ENCODE data around the gene STT3B. TPM values are rescaled to one million over a fixed set of nuclear protein-coding genes. Genes with fewer than 3 reads are reported as not detected.

STT3B gene
- total and polyA plus RNA-seq, 2 of the 13 experiments (the other 11 are each of a cell fraction or from before 2014, with no cell fraction given): 85.0 to 205 TPM

DNA sequence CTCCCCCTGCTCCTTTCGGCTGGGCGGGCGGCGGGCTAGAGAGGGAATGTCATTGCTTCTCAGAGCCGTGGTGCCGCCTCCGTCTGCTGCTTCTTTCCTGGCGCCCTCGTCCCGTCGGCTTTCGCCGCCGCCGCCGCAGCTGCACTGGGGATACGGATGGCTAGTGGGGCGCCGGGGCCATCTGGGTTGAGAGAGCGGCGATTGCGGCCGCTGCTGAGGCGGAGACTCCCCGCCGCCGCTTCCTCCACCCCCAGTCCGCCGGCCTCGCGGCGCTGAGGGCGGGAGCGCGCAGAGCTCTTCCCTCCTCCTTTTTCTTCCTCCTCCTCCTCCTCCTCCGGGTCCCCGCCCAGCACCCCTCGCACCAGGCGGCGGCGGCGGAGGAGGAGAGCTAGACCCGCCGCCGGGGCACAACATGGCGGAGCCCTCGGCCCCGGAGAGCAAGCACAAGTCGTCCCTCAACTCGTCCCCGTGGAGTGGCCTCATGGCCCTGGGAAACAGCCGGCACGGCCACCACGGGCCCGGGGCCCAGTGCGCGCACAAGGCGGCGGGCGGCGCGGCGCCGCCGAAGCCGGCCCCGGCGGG lies at the start of gene STT3B (continued):
- TF ChIP-seq NR1H2 (CRISPR knock-in tag; IDR thresholded peaks at IDR 0.05; ENCODE audit: borderline replicate concordance, low read depth) (0 out of 2 replicates have a peak, but pooled peaks have one; percentile 23), CEBPG (CRISPR knock-in tag; IDR thresholded peaks at IDR 0.05) (0 out of 2 replicates have a peak, but pooled peaks have one; percentile 6), ZNF557 (CRISPR knock-in tag; IDR thresholded peaks at IDR 0.05) (no peak), ZNF639 (CRISPR knock-in tag; conservative IDR thresholded peaks at IDR 0.05) (no peak), RAD21 (CRISPR knock-in tag; IDR thresholded peaks at IDR 0.05) (no peak; the same call in 1 of the 2 replicates), GABPA (IDR thresholded peaks at IDR 0.05; ENCODE audit: low read depth, low read length) (no peak), GABPA (CRISPR knock-in tag; IDR thresholded peaks at IDR 0.05; ENCODE audit: low read depth) (no peak), ZNF577 (CRISPR knock-in tag; IDR thresholded peaks at IDR 0.05; ENCODE audit: borderline replicate concordance, low read depth) (no peak), THYN1 (CRISPR knock-in tag; IDR thresholded peaks at IDR 0.05; ENCODE audit: borderline replicate concordance, low read depth) (no peak), NFIC (IDR thresholded peaks at IDR 0.05; ENCODE audit: low read length) (no peak), TRAFD1 (CRISPR knock-in tag; IDR thresholded peaks at IDR 0.05; ENCODE audit: borderline replicate concordance) (no peak)
- TF ChIP-seq, protein P1, sequence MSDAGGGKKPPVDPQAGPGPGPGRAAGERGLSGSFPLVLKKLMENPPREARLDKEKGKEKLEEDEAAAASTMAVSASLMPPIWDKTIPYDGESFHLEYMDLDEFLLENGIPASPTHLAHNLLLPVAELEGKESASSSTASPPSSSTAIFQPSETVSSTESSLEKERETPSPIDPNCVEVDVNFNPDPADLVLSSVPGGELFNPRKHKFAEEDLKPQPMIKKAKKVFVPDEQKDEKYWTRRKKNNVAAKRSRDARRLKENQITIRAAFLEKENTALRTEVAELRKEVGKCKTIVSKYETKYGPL (CRISPR knock-in tag; IDR thresholded peaks at IDR 0.05): no peak
- TF ChIP-seq, protein P2, sequence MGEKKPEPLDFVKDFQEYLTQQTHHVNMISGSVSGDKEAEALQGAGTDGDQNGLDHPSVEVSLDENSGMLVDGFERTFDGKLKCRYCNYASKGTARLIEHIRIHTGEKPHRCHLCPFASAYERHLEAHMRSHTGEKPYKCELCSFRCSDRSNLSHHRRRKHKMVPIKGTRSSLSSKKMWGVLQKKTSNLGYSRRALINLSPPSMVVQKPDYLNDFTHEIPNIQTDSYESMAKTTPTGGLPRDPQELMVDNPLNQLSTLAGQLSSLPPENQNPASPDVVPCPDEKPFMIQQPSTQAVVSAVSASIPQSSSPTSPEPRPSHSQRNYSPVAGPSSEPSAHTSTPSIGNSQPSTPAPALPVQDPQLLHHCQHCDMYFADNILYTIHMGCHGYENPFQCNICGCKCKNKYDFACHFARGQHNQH (CRISPR knock-in tag; IDR thresholded peaks at IDR 0.05): no peak
- TF ChIP-seq, protein P3, sequence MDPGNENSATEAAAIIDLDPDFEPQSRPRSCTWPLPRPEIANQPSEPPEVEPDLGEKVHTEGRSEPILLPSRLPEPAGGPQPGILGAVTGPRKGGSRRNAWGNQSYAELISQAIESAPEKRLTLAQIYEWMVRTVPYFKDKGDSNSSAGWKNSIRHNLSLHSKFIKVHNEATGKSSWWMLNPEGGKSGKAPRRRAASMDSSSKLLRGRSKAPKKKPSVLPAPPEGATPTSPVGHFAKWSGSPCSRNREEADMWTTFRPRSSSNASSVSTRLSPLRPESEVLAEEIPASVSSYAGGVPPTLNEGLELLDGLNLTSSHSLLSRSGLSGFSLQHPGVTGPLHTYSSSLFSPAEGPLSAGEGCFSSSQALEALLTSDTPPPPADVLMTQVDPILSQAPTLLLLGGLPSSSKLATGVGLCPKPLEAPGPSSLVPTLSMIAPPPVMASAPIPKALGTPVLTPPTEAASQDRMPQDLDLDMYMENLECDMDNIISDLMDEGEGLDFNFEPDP (CRISPR knock-in tag; conservative IDR thresholded peaks at IDR 0.05): no peak
- TF ChIP-seq, protein P4, sequence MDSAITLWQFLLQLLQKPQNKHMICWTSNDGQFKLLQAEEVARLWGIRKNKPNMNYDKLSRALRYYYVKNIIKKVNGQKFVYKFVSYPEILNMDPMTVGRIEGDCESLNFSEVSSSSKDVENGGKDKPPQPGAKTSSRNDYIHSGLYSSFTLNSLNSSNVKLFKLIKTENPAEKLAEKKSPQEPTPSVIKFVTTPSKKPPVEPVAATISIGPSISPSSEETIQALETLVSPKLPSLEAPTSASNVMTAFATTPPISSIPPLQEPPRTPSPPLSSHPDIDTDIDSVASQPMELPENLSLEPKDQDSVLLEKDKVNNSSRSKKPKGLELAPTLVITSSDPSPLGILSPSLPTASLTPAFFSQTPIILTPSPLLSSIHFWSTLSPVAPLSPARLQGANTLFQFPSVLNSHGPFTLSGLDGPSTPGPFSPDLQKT (CRISPR knock-in tag; IDR thresholded peaks at IDR 0.05; ENCODE audit: borderline replicate concordance): no peak
- TF ChIP-seq, protein P5, sequence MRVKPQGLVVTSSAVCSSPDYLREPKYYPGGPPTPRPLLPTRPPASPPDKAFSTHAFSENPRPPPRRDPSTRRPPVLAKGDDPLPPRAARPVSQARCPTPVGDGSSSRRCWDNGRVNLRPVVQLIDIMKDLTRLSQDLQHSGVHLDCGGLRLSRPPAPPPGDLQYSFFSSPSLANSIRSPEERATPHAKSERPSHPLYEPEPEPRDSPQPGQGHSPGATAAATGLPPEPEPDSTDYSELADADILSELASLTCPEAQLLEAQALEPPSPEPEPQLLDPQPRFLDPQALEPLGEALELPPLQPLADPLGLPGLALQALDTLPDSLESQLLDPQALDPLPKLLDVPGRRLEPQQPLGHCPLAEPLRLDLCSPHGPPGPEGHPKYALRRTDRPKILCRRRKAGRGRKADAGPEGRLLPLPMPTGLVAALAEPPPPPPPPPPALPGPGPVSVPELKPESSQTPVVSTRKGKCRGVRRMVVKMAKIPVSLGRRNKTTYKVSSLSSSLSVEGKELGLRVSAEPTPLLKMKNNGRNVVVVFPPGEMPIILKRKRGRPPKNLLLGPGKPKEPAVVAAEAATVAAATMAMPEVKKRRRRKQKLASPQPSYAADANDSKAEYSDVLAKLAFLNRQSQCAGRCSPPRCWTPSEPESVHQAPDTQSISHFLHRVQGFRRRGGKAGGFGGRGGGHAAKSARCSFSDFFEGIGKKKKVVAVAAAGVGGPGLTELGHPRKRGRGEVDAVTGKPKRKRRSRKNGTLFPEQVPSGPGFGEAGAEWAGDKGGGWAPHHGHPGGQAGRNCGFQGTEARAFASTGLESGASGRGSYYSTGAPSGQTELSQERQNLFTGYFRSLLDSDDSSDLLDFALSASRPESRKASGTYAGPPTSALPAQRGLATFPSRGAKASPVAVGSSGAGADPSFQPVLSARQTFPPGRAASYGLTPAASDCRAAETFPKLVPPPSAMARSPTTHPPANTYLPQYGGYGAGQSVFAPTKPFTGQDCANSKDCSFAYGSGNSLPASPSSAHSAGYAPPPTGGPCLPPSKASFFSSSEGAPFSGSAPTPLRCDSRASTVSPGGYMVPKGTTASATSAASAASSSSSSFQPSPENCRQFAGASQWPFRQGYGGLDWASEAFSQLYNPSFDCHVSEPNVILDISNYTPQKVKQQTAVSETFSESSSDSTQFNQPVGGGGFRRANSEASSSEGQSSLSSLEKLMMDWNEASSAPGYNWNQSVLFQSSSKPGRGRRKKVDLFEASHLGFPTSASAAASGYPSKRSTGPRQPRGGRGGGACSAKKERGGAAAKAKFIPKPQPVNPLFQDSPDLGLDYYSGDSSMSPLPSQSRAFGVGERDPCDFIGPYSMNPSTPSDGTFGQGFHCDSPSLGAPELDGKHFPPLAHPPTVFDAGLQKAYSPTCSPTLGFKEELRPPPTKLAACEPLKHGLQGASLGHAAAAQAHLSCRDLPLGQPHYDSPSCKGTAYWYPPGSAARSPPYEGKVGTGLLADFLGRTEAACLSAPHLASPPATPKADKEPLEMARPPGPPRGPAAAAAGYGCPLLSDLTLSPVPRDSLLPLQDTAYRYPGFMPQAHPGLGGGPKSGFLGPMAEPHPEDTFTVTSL (CRISPR knock-in tag; IDR thresholded peaks at IDR 0.05; ENCODE audit: borderline replicate concordance): no peak
